ENCODE measurements around the gene ZNF860. TPM values are rescaled to one million over a fixed set of nuclear protein-coding genes. Genes with fewer than 3 reads are reported as not detected.

The ZNF860 gene
- polyA plus RNA-seq (ENCODE audit: insufficient read length): 2.7 TPM
- long read RNA-seq, donor 1: 0 reads
- long read RNA-seq, donor 2, partial matches to known transcripts: 0 of 1 reads
- long read RNA-seq, donor 2, other reads (novel, unspliced or antisense): 0 of 1 reads
- long read RNA-seq, donor 3: 0 reads
- long read RNA-seq, donor 4: 0 reads
- long read RNA-seq, donor 5: 0 reads
- long read RNA-seq, donor 6: 0 reads
- long read RNA-seq, donor 7, partial matches to known transcripts: 0 of 1 reads
- long read RNA-seq, donor 7, other reads (novel, unspliced or antisense): 0 of 1 reads
- long read RNA-seq, donor 8, partial matches to known transcripts: 0 of 1 reads
- long read RNA-seq, donor 8, other reads (novel, unspliced or antisense): 0 of 1 reads

DNA sequence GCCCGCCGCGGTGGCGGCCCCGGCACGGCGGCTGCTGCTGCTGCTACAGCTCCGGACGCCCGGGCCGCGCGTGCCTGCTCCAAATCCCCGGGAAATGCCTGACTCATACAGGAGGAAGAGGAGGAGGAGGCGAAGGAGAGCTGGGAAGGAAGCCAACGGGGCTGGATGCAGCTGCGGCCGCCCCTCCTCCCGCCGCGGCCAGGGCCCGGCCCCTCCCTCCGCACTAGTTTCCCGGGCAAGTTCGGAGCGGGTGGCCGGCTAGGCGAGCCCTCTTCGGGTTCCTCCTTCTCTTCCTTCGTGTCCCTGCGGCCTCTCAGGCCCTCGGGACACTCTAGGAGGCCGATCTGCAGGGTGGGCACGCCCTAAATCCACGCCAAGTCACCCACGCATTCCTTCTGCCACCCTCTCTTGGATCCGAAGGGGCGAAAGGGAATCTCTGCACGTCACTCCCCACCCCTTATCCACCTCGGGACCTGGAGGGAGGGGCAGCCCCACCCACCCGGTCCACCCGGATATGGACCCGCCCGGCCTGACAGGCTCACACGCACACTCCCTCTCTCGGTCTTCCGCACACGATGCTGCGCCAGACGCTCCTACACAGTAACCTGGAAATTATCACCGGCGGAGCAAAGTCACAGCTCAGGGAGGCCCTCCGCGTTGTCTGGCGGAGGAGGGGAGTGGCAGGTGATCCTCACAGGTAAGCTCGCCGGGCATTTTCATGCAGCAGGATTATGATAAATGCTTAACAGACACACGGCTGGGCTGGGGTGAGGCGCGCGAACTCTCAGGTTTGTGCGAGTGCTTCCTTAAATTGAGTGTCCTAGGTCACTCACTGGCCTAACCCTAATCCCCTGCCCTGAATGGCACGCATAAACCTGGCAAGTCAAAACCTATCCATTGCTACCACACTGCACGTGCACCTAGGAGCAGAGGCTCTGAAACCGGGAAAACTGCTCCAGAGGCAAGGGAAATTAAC lies at the start of gene ZNF860, which contains the start of gene OSBPL10:
Gene ZNF860, plus strand, starts transcription at position 545 of the 976 bp plus-strand sequence. CDS start 7,330 bp downstream, outside the sequence.
Gene OSBPL10, minus strand, starts transcription at position 57 of the 976 bp plus-strand sequence. CDS start 83 bp downstream, outside the sequence.
- peak; percentile 78 for DNase-seq

- no peak for DNase-seq
Observed at GRCh38 chr3:31932990-31933389, 48.6 kb upstream of the ZNF860 start.

- no peak for DNase-seq
Observed at GRCh38 chr3:31934018-31934417, 47.5 kb upstream of the ZNF860 start.

GRCh38 chr3:31934866-31935265 lies 46.7 kb upstream of the ZNF860 start:
- DNase-seq: no peak

GRCh38 chr3:31936420-31937060 lies 45.0 kb upstream of the ZNF860 start:
- DNase-seq: no peak

DNA sequence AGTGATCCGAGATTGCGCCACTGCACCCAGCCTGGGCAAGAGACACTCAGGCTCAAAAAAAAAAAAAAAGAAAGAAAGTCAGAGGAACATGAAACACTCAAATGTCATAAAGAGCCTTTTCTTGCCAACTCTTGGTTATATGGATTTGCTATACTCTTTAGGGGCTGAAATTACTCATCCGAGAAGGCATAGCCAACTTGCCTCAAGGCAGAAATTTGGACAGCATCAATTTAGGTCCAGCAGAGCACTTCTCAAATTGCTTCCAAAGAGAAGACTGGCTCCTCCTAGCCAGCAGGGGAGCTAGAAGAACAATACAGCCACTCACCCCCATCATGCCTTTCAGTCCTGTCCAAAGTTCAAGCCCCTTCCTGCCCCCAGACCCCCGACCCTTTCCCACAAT lies 44.3 kb upstream of the ZNF860 start:
- no peak for DNase-seq

GRCh38 chr3:31942446-31942845 lies 39.1 kb upstream of the ZNF860 start:
- DNase-seq: no peak

GRCh38 chr3:31943041-31943440 lies 38.5 kb upstream of the ZNF860 start:
- no peak for DNase-seq

DNA sequence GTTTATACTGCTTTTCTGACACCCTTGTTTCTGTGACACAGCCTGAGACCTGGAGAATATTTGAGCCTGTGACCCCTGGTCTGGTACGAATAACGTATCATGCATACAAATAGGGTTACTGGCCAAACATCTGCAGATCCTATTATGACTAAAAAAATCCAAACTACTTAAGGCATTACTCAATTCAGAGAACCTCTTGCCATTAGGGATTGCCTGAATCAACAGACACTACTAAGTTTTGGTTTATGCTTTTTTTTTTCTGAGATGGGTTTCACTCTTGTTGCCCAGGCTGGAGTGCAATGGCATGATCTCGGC lies 35.9 kb upstream of the ZNF860 start:
- DNase-seq: no peak

DNA sequence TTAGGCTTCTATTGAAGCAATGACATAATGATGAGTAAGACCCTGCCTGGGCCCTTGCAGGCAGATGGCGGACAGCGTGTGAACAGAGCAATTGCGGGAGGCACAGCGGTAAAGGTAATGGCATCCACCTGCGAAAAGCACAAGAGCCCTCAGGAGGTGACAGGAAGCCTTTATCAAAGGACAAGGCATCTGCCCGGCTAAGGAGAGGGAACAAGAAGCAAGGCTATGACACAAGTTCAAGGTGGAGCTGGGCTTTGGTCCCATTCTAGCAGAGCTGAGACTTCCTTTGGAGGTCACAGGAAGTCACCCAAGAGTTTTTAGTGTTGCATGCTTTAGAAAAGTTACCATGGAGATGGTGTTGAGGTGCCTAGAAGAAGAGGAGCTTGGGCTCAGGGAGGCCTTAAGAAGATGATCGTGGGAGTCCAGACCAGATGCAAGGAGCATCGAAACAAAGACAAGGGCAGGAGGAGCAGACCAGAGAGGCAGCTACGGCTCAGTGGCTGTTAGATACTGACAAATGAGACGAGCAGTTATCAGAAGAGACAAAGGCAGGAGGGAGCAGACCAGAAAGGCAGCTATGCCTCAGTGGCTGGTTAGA lies 35.0 kb upstream of the ZNF860 start:
- DNase-seq: no peak

DNA sequence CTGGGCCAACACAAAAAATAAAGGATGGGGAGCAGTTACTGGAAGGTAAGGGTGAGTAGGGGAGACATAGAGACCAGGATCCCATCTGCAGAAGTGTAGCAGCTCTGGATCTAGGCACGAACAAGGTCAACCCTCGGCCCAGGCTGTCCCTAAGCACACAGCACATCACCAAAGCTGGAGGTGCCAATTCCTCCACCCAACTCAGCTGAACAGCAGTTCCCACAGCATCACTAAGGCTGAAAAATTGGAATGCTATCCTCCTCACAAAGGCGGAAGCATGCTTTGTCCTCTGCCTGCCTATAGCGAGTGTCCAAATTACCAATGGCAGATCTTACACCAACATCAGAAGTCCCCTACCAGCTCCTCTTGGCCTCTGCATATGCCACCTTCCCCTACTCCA lies 34.4 kb upstream of the ZNF860 start:
- no peak for DNase-seq

GRCh38 chr3:31947671-31948091 lies 33.9 kb upstream of the ZNF860 start:
- no peak for DNase-seq

GRCh38 chr3:31948280-31948679 lies 33.3 kb upstream of the ZNF860 start:
- no peak for DNase-seq

GRCh38 chr3:31952205-31952604 lies 29.3 kb upstream of the ZNF860 start:
- no peak for DNase-seq

- DNase-seq: no peak
Observed at GRCh38 chr3:31953091-31953490, 28.5 kb upstream of the ZNF860 start.

- no peak for DNase-seq
Observed at GRCh38 chr3:31953636-31954035, 27.9 kb upstream of the ZNF860 start.

DNA sequence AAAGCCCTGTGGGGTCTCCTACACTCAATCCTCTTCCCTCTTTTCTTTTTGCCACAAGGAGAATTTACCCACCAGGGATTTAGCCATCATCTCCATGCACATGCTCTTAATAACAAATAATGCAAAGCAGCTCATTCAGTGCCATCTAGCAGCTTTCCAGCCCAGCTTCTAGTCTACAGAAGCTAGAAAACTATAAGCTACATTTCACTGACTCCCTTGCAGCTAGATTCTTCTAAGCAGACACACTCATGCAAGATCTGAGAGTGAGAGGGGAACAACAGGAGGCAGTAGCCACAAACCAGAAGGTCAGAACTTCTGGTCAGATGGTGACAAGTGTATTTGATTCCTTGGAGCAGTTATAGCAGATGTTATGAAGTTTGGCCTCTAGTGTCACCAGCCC lies 26.0 kb upstream of the ZNF860 start:
- no peak for DNase-seq

DNA sequence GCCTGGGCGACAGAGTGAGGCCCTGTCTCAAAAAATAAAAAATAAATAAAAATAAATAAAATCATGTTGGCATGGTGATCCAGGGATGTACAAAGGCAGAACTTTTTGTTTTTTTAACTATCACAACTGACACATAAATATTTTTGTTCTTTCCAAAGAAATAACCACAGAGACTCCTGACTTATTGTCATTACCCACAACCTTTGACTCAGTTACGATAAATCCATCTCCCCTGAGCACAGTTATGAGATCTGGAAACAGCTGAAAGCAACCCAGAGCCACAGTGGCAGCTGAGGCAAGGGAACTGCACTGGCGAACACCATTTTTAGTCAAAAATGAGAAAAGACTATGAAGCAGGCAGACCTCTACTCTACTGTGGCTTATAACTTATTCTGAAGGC lies 24.4 kb upstream of the ZNF860 start:
- DNase-seq: no peak

GRCh38 chr3:31958701-31959152 lies 22.8 kb upstream of the ZNF860 start:
- no peak for DNase-seq

DNA sequence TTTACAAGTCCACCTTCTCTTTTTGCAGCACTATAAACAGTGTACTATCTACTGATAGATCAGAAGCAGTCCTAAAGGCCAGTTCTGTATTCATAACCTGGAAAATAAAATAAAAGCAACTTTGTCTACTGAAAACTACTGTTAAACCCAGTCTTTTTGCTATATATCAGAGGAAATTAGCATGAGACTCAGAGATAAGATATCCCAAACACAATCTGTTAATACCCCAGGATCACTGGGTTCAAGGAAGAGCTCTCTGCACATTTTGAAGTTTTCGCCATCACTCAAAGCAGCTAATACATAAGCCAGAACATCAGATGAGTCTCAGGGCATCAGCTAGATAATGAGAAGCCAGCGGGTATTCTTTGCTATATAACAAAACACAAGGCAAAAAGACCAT lies 22.3 kb upstream of the ZNF860 start:
- no peak for DNase-seq

- no peak for DNase-seq
Observed at GRCh38 chr3:31959951-31960792, 21.4 kb upstream of the ZNF860 start.

Data from left kidney (tissue), 8 donors.